ENCODE results near the gene SLC22A2.
"Not testable (repeated sequence)": the region's sequence is repeated elsewhere in the genome, so short reads cannot be mapped to it uniquely, and the experiment has no call there.

Gene SLC22A2
- 0 to 0.08 (median 0) reads per million in 4 donors for total RNA-seq

GRCh38 chr6:160258346-160259142 lies at the start of gene SLC22A2:
SLC22A2 (minus strand) TSS chr6:160258821; CDS start chr6:160258757, 64 bp downstream.
- no peak for DNase-seq

- DNase-seq: no peak
These were observed 47.5 kb upstream of the SLC22A2 start for GRCh38 chr6:160305926-160306713.

- DNase-seq: no peak
These were observed 45.2 kb upstream of the SLC22A2 start for GRCh38 chr6:160303806-160304205.

GRCh38 chr6:160302431-160303082 lies 43.9 kb upstream of the SLC22A2 start:
- not testable (repeated sequence) for DNase-seq

- no peak for DNase-seq
These were observed 42.7 kb upstream of the SLC22A2 start for GRCh38 chr6:160301339-160301738.

GRCh38 chr6:160300076-160300695 lies 41.6 kb upstream of the SLC22A2 start:
- no peak for DNase-seq

- DNase-seq: no peak
These were observed 40.9 kb upstream of the SLC22A2 start for GRCh38 chr6:160299559-160299958.

GRCh38 chr6:160298121-160298520 lies 39.5 kb upstream of the SLC22A2 start:
- DNase-seq: no peak

GRCh38 chr6:160297310-160297709 lies 38.7 kb upstream of the SLC22A2 start:
- no peak for DNase-seq

- no peak for DNase-seq
These were observed 35.2 kb upstream of the SLC22A2 start for GRCh38 chr6:160293844-160294243.

- no peak for DNase-seq
These were observed 27.0 kb upstream of the SLC22A2 start for GRCh38 chr6:160285541-160286105.

- DNase-seq: no peak
These were observed 26.0 kb upstream of the SLC22A2 start for GRCh38 chr6:160284575-160284974.

- no peak for DNase-seq
These were observed 23.8 kb upstream of the SLC22A2 start for GRCh38 chr6:160282444-160282843.

GRCh38 chr6:160279850-160280249 lies 21.2 kb upstream of the SLC22A2 start:
- no peak for DNase-seq

- DNase-seq: no peak
These were observed 20.2 kb upstream of the SLC22A2 start for GRCh38 chr6:160278786-160279310.

- no peak for DNase-seq
These were observed 19.7 kb upstream of the SLC22A2 start for GRCh38 chr6:160278311-160278710.

GRCh38 chr6:160277546-160277945 lies 18.9 kb upstream of the SLC22A2 start:
- DNase-seq: no peak

GRCh38 chr6:160277144-160277543 lies 18.5 kb upstream of the SLC22A2 start:
- DNase-seq: no peak

GRCh38 chr6:160276126-160276525 lies 17.5 kb upstream of the SLC22A2 start:
- DNase-seq: no peak

- DNase-seq: no peak
These were observed 16.9 kb upstream of the SLC22A2 start for GRCh38 chr6:160275511-160276003.

- DNase-seq: no peak
These were observed 16.4 kb upstream of the SLC22A2 start for GRCh38 chr6:160274871-160275510.

- DNase-seq: no peak
These were observed 15.1 kb upstream of the SLC22A2 start for GRCh38 chr6:160273750-160274149.

Measured in T-helper 1 cell (primary cell).